HG03571 (cell line): ENCODE results near the gene CLSTN2.

ENCODE experiments used
- ATAC-seq: cut with Tn5 transposase; IDR thresholded peaks from one replicate; pipeline ENCODE4 v1.9.1; 2021; ENCODE audit not compliant: unreplicated experiment

Gene CLSTN2

DNA sequence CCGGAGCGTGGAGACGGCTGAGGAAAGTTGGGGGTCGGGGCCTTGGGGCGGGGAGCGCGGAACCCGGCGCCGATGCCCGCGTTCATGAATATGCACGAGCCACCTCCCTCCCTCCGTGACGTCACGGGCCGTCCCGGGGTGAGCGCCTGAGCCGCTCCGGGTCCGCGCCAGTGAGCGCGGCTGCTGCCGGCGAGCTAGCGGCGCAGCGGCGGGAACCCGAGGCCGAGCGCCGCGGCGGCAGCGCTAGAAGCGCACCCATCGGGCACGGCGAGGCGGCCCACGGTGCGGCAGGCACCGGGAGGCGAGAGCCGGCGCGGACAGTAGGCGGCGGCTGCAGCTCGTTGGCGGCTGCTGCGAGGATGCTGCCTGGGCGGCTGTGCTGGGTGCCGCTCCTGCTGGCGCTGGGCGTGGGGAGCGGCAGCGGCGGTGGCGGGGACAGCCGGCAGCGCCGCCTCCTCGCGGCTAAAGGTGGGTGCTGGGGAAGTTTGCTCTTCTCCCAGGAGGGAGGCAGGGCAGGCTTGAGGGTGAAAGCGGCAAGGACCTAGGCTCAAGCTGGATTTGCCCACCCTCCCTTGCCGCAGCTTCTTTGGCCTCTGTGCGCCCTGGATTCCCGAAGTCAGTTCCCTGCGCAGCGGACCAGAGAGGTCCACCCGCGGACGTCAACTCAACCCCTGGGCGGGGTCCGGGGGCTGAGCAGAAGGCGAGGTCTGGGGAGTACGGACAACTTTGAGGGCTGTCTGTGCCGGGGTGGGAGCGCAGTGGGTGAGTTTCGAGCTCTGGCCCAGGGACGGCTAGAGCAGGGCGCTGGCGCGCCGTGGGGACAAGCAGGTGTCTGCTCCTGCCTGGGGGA lies at the start of gene CLSTN2:
TSS of gene CLSTN2 (plus strand) at position 170 of the 850 bp plus-strand sequence.
- no peak for ATAC-seq

- ATAC-seq = no peak
Observed at GRCh38 chr3:139887431-139887830, 47.6 kb upstream of the CLSTN2 start.

GRCh38 chr3:139888561-139889140 lies 46.3 kb upstream of the CLSTN2 start:
- no peak for ATAC-seq

DNA sequence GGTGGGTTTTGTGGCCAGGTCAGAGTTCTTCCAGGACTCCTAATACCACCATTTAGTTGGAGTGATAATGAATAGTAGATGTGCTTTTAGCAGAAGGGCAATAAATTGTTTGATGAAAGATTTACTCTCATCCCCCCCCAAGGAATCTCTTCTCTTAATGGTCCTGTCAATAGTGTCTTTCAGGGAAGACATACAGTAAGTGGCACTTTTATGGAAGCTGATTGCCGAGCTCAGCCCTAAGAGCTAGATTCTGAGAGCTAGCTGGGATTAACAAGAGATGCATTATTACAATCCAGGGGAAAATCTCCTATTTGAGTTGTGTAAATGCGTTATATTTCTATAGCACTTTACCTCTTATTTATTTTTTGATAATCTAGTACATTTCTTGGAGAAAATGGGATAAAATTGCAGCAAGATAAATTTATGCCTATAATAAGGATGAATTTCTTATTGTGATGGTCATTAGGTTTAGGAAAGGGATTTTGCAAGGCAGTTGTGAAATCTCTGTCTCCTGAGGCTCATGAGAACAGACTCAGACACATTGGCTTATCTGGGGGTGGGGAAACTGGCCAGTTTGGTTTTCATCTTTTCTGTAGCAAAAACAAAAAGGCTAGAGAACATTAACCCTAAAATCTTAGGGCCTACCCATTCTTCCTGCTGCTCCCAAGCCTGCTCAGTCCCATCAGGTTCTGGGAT lies 41.6 kb upstream of the CLSTN2 start:
- no peak for ATAC-seq

- ATAC-seq = no peak
Observed at GRCh38 chr3:139893963-139894642, 40.9 kb upstream of the CLSTN2 start.

- ATAC-seq = no peak
Observed at GRCh38 chr3:139894643-139894989, 40.4 kb upstream of the CLSTN2 start.

DNA sequence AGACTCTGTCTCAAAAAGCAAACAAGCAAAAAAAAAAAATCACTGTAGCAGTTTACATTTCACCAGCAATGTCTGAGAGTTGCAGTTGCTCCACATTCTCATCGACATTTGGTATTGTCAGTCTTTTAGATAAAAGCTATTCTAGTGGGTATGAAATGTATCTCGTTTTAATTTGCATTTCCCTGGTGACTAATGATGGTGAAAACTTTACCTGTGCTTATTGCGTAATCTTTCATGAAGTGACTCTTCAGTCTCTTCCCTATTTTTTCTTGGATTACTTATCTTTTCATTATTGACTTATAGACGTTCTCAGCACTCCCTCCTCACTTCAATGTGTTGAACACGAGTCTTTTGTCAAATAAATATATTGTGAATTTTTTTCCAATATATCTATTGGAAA lies 37.2 kb upstream of the CLSTN2 start:
- no peak for ATAC-seq

GRCh38 chr3:139906418-139906817 lies 28.6 kb upstream of the CLSTN2 start:
- ATAC-seq = no peak

DNA sequence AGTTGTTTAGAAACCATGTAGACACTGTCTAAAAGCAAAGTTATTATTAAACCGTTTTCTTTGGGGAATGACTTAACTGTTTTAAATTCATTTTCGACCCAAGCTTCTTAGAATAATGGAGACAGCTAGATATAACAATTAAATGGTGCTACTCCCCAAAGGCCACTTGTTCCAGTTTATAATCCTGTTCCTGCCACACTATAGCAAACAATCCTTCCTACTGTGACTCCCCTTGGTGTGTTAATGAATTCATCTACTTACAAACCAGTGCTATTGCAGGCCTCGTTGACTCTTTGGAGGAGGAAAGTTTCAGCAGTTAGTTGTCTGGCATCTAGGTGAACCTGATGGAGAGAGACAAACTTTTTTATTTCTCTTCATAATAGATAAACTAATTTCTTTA lies 25.2 kb upstream of the CLSTN2 start:
- ATAC-seq = no peak

GRCh38 chr3:139916271-139916670 lies 18.7 kb upstream of the CLSTN2 start:
- ATAC-seq = no peak

GRCh38 chr3:139917226-139917785 lies 17.7 kb upstream of the CLSTN2 start:
- no peak for ATAC-seq

GRCh38 chr3:139928708-139929505 lies 6.1 kb upstream of the CLSTN2 start:
- no peak for ATAC-seq

DNA sequence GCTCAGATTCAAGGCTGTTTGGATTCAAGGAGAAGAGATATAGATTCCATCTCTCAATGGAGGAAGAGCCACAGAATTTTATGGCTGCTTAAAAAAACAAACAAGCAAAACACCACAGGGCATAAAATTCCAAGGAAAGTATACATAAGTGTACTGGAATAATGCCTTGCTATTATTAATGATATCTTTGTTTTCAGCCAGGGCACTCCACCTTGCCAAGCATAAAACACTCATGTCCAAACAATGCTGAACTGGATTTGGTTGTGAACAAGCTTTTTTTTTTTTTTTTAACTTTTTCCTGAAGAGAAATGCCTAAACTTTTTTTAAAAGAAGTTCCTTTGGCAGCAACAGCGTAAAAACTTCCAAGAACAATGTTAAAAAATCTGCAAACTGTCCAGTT lies 4.8 kb upstream of the CLSTN2 start:
- ATAC-seq = no peak

DNA sequence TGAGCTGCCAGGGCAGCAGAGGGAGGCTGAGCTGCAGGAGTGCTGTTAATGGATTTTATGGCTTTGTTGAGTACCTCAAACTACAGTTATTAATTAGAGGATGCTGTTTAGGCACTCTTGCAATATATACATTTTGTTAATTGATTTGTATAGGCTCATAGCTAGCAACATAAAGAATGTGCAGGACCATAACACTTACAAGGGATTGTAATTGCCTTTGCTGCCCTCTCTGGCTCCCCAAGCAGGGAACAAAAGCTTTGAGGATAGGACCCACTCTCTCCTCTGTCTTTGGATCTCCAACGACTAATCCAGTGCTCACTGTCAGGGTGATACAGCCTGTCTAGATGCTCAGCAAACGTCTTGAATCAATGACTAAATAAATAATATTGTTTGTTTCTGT lies 1.2 kb upstream of the CLSTN2 start:
- ATAC-seq = no peak

DNA sequence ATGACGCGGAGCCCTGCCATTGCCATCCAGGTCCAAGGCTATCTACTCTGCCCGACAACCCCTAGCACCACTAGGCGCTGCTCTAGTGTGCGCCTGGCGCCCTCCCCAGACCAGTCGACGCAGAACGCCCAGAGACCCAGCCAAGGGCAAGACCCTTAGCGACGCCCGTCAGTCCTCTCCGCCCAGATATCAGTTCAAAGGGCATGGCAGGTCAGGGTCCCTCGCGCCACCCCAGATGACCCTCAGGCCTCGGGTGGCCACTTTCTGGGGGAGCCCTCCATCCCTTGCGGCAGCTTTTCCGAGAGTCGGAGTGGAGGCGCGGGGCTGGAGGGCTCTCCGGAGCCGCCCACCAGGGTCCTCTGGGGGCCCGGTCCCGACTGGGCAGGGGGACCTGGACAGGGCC lies 371 bp upstream of the CLSTN2 start:
- no peak for ATAC-seq

DNA sequence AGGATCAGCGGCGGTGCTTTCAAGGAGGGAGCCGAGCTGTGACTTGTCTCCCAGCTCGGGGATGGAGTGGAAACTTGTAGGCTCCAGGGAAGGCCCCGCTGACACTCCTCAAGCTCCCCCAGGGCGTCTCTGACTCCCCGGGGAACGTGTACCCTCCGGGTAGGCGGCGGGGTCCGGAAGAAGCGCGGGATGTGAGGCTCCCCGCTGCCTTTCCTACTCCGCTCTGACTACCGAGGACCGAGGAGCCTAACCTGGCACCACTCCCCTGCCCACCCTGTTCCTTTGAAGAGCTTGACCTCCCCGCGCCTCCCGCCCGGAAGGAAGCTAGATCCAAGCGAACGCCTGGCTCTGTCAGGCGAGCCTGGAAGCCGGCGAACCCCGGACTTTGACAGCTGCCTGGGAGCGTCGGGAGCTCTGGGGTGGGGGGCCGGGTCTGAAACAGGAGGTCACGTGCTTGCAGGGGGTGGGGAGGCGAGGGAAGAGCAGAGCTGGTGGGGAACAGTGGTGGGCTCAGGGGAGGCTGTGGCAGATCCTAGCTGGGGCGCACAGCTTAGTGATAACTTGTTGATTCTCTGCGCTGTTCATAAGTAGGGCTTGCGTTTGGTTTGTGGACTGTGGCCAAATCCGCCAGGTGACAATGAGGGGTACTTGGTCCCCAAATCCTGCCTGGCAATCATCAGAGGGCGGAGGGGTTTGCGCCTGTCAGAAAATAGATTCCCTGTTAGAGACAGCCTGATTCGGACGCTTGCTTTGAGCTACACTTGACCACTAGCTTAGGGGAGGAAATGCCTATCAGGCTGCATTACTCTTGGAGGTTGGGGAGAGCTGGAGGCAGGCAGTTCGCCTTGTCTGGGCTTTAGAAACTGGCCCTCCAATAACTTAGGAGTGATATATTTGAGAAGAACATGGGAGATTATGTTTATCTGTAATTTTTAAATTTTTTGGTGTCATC lies 1.2 kb downstream of the CLSTN2 start:
- ATAC-seq = no peak

DNA sequence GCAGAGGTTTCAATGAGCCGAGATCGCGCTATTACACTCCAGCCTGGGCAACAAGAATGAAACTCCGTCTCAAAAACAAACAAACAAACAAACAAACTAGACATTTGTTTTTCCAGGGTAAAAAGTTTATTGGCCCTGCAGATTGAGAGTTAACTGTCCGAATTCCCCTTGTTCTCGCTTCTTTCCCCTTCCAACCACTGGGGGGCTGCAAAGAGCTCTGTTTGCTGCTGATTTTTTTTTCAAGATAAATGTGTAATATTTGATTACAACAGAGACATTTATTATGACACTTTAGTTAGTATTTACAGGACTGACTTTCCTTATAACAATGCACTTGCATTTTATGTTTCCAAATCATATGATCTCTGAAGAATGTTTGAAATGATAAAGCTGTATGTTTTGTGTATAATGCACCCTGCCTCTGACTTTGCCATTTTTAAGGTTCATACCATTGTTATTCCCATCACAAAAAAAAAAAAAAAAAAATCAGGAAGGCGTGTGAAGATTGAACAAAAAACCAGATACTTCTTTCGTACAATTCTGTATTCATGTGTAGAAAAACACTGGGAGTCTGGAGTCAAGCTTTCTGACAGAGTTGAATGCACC lies 2.8 kb downstream of the CLSTN2 start:
- no peak for ATAC-seq

- ATAC-seq = no peak
Observed at GRCh38 chr3:139939681-139940190, 4.8 kb downstream of the CLSTN2 start.

GRCh38 chr3:139940622-139941021 lies 5.6 kb downstream of the CLSTN2 start:
- no peak for ATAC-seq
